ENCODE data around the gene TBX5.
"Not testable (repeated sequence)": the region's sequence is repeated elsewhere in the genome, so short reads cannot be mapped to it uniquely, and the experiment has no call there.

Gene TBX5

GRCh38 chr12:114371733-114372132 is 34.2 kb downstream of the TBX5 start:
- DNase-seq: no peak

DNA sequence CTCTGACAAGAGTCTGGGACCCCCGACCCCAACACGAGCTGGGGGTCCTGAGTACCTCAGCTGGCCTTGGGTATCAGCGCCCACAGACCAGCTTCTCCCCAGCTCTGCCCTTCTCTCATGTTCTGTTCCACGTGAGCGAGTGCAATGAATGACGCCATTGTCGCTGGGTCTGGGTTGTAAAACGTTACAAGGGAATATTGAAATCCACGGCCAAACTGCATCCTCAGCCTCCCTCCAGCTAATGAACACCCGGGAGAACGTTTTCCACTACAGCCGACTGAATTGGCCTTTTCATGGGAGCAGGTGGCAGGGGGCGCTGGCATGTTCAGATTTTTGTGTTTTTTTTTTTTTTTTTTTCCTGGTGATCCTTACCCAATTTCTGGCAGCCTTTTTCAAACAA is 34.7 kb downstream of the TBX5 start:
- no peak for DNase-seq

DNA sequence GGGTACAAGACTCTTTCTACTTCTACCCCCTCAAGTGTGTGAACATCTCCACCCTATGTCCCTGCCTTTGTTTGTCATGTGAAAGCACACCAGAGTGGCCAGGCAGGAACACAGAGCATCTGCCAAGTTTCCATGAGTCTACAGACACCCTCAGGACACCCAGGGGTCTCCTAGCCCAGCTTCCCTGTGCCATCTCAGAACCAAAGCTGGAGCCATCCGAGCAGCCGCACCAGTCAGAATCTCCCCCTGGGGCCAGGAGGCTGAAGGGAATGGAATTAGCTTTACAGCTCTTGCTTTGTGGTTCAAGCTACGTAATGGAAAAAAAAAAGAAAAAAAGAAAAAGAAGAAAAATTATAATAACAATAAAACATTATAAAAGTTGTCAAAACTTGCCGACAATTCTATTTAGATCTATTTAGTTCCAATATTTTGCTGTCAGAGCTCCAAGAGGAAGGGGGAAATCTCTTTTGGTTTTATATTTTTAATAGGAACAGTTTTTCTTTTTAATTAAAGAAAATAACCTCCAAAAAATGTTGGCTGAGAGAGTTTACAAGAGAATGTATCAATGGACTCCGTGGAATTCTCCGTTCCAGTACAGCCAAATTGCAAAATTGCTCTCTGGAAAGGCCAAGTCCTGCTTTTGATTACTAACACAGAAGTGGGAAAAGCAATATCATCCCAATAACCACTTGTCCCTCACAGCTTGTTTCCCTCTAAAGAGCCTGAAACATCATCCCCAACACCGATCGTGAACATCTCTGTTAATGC is 37.1 kb downstream of the TBX5 start:
- DNase-seq: no peak

- DNase-seq: no peak
Observed at GRCh38 chr12:114361992-114362391, 44.0 kb downstream of the TBX5 start.

GRCh38 chr12:114361545-114361944 is 44.4 kb downstream of the TBX5 start:
- no peak for DNase-seq

DNA sequence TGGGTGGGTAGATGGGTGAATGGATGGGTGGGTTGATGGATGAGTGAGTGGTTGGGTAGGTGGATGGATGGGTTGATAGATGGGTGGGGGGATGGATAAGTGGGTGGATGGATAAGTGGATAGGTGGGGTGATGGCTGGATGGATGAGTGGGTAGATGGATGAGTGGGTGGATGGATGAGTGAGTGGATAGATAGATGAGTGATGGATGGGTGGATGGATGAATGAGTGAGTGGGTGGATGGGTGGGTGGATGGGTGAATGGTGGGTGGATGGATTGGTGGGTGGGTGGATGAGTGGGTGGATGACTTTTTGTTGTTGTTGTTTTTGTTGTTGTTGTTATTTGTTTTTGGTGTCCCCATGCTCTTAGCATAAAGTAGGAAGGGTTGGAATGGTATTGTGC is 45.5 kb downstream of the TBX5 start:
- no peak for DNase-seq

DNA sequence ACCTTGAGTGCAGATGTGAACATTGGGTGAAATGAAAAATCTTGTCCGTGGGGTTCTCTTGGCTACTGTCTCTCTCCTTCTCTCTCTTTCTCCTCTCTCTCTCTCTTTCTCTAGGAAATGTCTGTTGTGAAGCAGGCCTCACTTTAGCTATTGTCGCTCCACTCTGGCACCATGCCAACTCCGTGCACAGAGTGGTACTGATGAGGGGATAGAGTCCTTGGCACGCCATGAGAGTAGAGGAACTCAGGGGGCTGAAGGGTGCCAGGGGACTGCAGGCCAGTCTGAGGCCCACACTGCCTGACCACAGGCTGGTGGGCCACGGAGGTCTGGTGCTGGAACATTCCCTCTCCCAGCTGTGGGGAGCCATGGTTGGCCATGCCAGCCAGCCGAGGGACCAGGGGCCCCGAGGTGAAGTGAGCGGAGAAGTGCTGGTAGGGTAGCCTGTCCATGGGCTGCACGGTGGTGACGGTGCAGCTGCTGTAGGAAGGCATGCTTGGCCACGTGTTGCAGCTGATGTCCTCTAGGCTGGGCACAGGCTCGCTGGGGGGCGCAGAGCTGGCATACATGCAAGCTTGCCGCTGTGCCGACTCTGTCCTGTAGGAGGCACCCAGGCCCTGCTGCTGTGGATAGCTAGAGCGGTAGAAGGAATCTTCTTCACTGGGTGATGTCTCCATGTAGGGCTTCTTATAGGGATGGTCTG is 50.4 kb downstream of the TBX5 start:
- peak in 2 of 4 experiments; percentile 2 to 4 for DNase-seq

- DNase-seq: not testable (repeated sequence)
Observed at GRCh38 chr12:114349239-114349638, 56.7 kb downstream of the TBX5 start.

DNA sequence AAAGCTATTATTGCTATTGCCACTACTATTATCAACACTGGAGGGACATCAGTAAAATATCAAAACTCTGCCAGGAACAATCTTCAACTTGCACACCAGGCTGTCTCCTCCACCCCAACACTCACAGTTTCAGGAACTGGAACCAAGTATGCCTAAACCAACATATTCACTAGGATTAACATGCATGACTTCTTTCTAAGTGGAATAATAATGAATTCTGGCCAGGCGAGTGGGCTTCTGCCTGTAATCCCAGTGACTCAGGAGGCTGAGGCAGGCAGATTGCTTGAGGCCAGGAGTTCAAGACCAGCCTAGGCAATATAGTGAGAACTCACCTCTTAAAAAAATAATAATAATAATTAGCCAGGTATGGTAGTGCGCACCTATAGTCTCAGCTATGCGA is 58.1 kb downstream of the TBX5 start:
- DNase-seq: no peak

DNA sequence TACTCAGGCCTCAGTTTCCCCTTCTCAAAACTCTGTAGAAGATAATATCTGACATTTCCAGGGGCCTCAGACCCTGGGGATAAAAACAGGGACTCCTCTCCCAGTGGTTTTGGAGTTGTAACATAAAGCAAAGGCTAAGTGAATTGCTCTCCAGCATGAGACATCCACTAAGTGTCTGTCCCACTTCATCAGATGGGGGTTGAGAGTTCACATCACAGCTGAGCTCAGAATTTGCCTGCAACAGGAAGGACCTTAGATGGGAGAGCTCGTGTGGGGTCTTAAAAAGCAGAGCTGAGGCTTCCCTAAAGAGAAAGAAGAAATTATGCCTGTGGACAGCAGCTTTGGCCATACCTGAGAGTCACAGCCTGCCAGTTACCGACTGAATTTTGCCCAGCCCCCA is 61.1 kb downstream of the TBX5 start:
- no peak for DNase-seq

GRCh38 chr12:114344303-114344663 is 61.7 kb downstream of the TBX5 start:
- DNase-seq: no peak

GRCh38 chr12:114343585-114344302 is 62.2 kb downstream of the TBX5 start:
- DNase-seq: no peak

DNA sequence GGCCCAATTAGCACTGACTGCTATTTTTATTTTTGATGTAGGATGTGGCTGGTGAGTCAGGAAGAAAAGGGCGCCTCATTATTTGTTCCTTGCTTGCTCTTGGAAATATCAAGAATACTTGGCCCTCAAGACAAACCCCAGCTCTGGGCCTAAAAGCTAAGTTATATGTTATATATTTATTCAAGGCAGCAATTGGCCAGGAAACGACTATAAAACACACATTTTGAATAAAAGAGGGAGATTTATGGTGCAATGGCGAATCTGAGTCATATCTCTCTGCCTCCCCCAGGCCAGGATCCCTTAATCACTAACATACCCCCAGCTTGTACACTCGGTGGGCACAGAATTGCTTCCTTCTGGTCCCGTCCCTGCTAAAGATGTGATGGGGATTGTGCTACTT is 63.3 kb downstream of the TBX5 start:
- DNase-seq: no peak

DNA sequence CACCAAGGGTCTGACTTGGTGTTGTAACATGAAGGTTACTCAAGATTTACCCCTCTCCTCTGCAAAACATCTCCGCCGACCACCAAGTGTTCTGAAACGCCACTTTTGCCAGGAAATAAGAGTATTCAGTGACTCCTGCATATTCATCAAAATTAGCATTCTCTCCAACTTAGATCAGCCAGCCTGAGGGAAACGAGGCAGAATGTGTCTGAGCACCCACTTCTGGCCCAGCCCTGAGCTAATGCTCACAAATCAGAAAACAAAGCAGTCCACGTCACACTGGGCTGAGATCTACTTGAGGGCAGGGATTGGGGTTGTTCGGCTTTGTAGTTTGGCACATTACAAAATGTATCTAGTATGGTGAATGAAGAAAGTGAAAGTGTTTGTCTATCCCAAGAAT is 64.3 kb downstream of the TBX5 start:
- no peak for DNase-seq

GRCh38 chr12:114340231-114340630 is 65.7 kb downstream of the TBX5 start:
- DNase-seq: no peak

DNA sequence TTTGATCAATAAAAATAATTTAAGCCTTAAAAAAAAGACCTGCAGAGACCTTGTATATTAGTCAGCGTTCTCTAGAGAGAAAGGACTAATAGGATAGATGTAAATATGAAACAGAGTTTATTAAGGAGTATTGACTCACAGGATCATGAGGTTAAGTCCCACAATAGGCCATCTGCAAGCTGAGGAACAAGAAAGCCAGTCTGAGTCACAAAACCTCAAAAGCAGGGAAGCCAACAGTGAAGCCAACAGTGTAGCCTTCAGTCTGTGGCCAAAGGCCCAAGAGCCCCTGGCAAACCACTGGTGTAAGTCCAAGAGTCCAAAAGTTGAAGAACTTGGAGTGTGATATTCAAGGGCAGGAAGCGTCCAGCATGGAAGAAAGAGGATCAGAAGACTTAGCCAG is 66.3 kb downstream of the TBX5 start:
- DNase-seq: no peak

- no peak for DNase-seq
Observed at GRCh38 chr12:114335607-114336006, 70.3 kb downstream of the TBX5 start.

DNA sequence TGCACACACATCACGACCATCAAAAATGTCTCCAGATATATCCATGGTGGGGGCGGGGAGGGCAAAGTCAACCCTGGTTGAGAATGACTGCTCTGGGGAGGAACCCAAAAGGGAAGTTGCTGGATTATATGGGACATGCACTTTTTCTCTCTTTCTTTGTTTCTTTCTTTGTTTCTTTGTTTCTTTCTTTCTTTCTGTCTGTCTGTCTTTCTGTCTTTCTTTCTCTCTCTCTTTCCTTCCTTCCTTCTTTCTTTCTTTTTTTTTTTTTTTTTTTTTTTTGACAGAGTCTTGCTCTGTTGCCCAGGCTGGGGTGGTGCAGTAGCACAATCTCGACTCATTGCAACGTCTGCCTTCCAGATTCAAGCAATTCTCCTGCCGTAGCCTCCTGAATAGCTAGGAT is 71.5 kb downstream of the TBX5 start:
- DNase-seq: no peak

- DNase-seq: no peak
Observed at GRCh38 chr12:114328292-114328691, 77.7 kb downstream of the TBX5 start.

- DNase-seq: no peak
Observed at GRCh38 chr12:114327765-114328164, 78.2 kb downstream of the TBX5 start.

GRCh38 chr12:114321524-114321923 is 84.4 kb downstream of the TBX5 start:
- no peak for DNase-seq

DNA sequence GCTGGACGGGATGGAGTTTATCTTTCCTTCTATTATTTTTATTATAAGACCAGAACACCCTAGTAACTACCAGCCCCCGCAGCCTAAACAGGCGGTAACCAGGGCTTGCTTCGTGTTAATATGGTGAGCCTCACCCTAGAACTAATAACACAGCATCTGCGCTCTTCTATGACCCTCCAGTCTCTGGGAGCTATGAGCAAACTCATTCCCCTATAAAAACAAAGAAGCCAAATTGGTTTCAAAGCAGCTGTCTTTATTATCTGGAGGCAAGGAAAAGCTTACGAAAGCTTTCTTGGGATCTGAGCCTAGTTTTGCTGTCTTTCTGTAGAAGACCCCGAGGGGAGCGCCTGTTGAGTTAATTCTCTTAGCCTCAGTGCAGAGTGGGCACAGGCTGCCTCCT is 85.0 kb downstream of the TBX5 start:
- DNase-seq: no peak

- DNase-seq: no peak
Observed at GRCh38 chr12:114320101-114320500, 85.8 kb downstream of the TBX5 start.

DNA sequence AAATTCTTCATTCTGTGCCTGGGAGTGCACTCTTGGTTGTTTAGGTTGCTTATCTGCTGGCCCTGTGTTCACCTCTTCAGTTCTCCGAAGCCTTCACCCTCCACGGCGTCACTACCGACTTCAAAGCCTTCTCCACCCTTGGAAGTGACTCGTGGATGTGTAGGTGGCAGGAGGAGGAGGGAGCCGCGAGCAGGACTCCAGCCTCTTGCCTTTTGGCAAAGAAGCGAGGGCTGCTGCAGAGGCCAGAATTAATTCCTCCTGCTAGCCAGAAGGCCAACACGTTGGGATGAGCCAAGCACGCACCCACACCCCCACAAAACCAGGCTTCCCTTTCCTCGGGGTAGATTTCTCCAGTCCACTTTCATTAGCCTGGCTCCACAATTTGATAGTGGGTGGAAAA is 86.5 kb downstream of the TBX5 start:
- no peak for DNase-seq

Data from suppressor macrophage (primary cell).